ENCODE results near the gene TSPAN12.
"Not testable (repeated sequence)": the region's sequence is repeated elsewhere in the genome, so short reads cannot be mapped to it uniquely, and the experiment has no call there.

Gene TSPAN12

DNA sequence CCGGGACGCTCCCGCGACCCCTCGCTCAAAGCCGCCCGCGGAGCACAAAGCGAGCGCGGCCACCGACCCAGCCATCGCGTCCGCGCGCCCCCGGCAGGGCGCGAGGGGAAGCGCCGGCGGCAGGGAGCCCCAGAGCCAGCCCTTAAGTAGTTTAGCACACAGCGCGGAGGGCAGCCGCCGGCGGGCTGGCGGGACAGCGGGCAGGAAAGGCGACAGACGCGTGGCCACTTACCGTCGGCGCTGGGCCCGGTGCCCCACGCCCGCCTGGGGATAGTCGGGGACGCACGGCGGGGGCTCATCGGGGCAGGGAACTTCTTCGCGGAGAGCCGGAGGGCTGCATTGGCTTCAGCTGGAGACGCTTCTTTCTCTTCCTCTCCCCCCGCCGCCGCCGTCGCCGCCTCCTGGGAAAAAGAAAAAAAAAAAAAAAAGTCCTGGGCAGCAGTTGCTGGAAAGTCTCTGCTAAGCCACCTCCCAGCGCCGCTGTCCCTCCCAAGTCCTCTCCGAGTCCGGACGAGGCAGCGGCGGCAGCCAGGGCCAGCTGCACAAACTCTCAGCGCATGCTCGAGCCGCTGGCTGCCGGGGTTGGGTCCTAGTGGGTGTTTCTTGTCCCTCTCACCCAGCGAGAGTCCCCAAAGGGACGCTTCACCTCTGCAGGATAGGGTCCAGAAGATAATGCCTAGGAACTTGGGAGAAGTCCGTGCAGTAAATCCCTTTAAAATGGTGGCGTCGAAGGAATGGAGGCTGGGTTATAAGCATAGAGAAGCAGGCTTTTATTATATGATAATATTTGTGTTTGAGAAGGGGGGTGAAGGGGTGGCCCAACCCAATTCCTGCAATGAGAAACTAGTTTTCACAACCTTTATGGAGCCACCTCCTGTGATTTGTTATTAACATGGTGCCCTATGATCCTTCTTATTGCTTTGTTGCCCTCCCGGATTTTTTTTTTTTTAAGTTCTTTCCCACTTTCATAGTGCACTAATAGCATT is at the start of gene TSPAN12:
Gene TSPAN12 (minus strand): TSS at position 557 of the 986 bp plus-strand sequence. CDS start 1,381 bp downstream, outside the sequence.
- DNase-seq (ENCODE audit: low read depth in 1 of 2, low spot score in 1 of 2): peak in 1 of 2 donors; percentile 3

GRCh38 chr7:120898715-120899499 is 41.0 kb upstream of the TSPAN12 start:
- no peak for DNase-seq (ENCODE audit: low read depth in 1 of 2, low spot score in 1 of 2)

GRCh38 chr7:120895253-120895652 is 37.3 kb upstream of the TSPAN12 start:
- DNase-seq (ENCODE audit: low read depth in 1 of 2, low spot score in 1 of 2): not testable (repeated sequence)

DNA sequence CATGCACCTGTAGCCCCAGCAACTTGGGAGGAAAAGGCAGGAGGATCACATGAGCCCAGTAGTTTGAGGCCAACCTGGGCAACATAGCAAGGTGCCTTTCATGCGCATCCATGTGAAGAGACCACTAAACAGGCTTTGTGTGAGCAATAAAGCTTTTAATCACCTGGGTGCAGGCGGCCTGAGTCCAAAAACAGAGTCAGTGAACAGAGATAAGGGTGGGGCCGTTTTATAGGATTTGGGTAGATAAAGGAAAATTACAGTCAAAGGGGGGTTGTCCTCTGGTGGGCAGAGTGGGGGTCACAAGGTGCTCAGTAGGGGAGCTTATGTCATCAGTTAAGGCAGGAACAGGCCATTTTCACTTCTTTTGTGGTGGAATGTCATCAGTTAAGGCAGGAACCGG is 27.7 kb upstream of the TSPAN12 start:
- not testable (repeated sequence) for DNase-seq (ENCODE audit: low read depth in 1 of 2, low spot score in 1 of 2)

DNA sequence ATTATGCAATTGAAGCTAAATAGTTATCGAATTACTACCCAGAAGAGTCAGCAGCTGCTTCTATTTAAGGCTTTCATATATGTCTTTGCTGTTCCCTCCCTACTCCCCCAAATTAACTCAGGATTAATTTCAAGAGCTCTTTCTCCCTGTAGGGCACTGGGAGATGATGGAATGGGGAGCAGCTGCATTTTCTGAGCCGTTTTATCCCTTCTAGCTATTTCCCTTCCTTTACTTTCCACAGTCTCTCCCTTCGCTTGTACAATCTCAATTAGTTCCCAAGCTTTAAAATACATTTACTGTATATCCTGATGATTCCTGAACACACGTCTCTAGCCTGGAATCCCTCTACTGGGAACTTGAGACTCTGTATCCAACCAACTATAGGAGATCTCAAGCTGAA is 19.8 kb upstream of the TSPAN12 start:
- DNase-seq (ENCODE audit: low read depth in 1 of 2, low spot score in 1 of 2): no peak

DNA sequence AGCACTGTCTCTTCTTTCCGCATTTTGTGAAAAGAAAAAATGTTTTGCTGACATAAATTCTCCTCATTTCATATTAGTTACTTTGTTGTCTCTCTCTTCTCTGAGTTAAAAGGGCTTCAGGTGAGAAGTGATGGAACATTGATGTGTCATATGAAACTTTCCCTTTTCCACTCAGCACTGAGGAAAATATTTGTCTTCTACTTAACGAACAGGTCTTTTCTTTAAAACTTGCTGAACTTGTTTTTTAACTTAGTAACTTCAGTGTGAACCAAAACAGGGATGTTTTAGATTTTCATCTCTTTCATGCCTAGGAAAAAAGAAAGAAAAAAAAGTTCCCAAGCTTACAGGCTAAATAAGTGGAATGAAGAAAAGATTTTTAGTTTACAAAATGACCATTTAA is 19.0 kb upstream of the TSPAN12 start:
- DNase-seq (ENCODE audit: low read depth in 1 of 2, low spot score in 1 of 2): no peak

DNA sequence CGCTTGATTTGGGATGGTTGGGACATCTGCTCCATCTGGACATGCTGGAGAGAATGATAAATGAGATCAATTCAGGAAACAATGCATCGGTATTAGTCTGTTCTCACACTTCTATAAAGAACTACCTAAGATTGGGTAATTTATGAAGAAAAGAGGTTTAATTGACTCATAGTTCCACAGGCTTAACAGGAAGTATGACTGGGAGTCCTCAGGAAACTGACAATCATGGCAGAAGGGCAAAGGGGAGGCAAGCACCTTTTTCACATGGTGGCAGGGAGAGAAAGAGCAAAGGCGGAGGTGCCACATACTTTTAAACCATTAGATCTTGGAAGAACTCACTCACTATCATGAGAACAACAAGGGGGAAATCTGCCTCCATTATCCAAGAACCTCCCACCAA is 16.8 kb upstream of the TSPAN12 start:
- no peak for DNase-seq (ENCODE audit: low read depth in 1 of 2, low spot score in 1 of 2)

DNA sequence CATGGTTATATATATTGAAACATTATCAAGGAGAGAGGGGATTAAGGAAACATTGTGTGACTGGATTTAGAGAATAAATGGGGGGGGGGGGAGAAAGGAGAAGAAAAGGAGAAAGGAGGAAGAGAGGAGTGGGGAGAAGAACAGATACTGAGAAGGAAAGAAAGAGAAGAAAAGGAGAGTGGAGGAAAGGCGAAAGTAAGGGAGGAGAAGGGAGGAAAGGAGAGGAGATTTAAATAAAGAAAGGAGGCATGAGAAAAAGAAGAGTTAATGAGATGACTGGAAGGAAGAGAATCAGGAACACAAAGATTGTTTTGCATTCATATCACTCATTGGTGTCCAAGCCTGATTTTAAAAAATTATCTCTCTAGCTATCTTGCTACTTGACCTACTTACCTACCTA is 16.1 kb upstream of the TSPAN12 start:
- DNase-seq (ENCODE audit: low read depth in 1 of 2, low spot score in 1 of 2): no peak

GRCh38 chr7:120873401-120873800 is 15.5 kb upstream of the TSPAN12 start:
- no peak for DNase-seq (ENCODE audit: low read depth in 1 of 2, low spot score in 1 of 2)

DNA sequence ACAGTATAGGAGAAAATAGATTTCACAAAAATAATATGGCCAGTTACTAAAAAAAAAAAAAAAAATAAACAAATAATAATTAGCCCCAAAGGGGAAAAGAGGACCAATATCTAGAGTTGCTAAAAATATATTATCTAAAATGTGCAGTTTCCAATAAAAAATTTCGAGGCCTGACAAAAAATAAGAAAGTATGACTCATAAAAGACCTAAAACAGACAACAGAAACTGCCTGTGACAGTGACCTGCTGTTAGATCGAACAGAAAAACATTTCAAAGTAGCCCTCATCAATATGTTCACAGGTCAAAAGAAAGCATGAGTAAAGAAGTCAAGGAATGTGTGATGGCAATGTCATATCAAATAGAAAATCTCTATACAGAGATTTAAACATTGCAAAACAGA is 11.8 kb upstream of the TSPAN12 start:
- no peak for DNase-seq (ENCODE audit: low read depth in 1 of 2, low spot score in 1 of 2)

GRCh38 chr7:120867932-120868331 is 10.0 kb upstream of the TSPAN12 start:
- no peak for DNase-seq (ENCODE audit: low read depth in 1 of 2, low spot score in 1 of 2)

GRCh38 chr7:120865191-120865981 is 7.4 kb upstream of the TSPAN12 start:
- no peak for DNase-seq (ENCODE audit: low read depth in 1 of 2, low spot score in 1 of 2)

DNA sequence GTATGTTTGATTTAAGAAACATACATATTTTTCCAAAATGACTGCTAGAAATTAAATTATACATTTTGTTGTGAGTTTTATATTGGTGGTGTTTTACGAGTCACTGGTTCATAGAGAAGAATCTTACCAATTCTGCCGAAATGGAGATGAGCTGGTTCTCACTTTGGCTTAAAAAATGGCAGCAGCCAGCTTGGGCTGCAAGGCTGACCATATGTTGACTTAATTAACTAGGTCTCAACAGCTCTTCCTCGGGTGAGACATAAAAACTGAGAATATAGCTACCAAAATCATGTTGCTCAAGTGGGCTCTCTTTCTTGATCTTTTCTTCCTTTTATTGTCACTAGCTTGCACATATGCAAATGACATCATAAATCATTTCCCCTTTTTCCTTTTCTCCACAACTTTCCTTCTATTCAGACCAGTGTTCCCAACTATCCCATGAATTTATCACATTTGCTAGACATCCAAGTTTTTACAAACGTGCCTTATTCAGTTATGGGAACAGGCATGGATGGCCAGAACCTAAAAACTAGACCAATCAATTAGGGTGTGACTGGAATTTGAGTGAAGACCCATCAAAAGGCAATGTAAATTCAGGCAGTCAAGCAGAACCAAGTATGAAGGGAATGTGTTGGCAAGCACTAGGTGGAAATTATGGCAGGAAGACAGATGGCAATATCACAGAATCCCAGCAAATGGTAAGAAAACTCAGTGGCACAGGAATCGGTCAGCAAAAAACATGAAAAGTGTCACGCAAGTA is 6.4 kb upstream of the TSPAN12 start:
- DNase-seq (ENCODE audit: low read depth in 1 of 2, low spot score in 1 of 2): no peak

DNA sequence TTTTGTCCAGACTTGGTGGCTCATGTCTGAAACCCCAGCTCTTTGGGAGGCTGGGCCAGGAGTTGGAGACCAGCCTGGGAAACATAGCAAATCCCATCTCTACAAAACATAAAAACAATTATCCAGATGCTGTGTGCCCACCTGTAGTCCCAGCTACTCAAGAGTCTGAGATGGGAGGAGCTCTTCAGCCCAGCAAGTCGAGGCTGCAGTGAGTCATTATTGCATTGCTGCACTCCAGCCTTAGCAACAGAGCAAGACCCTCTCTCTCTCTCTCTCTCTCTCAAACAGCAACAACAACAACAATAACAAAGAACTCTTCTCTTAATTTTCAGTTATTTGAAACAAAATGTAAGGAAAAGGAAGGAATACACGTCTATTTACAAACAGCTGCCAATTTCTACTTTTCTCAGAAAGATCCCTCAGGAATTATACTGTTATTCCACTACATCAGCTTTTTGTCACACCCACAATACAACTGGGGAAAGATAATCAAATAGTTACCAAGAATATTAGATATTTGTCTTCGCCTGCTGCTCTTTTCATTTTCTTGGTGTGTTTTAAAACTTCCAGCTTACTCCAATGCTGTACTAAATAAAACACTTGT is 5.1 kb upstream of the TSPAN12 start:
- no peak for DNase-seq (ENCODE audit: low read depth in 1 of 2, low spot score in 1 of 2)

DNA sequence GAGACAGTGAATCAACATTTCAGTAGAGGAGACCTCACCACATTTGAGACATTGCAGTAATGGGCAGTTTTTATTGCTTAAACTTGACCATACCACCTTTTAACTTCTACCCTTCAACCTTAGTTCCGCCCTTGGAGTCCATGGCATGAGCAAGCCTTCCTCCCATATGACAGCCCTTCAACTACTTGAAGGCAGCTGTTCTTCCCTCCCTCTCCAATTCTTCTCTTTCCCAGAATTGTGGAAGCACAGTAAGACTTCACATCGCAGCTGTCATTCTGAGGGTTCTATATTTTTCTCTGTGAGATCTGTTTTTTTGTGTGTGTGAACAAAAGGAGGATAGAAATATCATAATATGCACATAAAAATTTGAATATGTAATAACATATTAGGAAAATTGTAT is 2.2 kb upstream of the TSPAN12 start:
- no peak for DNase-seq (ENCODE audit: low read depth in 1 of 2, low spot score in 1 of 2)

DNA sequence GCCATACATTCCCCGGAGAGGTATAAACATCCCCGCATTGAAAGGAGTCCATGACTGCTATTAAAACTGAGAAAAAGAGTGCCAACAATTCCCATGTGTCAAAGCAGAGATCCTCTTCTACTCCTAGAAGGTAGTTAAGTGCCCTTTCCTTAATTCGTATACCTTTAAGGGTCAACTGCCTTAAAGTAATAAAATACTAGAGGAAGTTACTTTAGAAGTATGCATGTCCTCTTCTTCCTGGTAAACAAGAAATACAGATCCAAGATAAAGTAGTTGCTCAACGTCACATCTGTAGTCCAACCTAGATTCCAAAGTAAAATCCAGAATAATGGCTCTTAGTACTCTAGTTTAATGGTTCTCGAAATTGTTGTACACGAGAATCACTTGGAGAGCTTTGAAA is 1.5 kb upstream of the TSPAN12 start:
- no peak for DNase-seq (ENCODE audit: low read depth in 1 of 2, low spot score in 1 of 2)

- DNase-seq (ENCODE audit: low read depth in 1 of 2, low spot score in 1 of 2): no peak
Measured at GRCh38 chr7:120856621-120857352, 1.2 kb downstream of the TSPAN12 start.

DNA sequence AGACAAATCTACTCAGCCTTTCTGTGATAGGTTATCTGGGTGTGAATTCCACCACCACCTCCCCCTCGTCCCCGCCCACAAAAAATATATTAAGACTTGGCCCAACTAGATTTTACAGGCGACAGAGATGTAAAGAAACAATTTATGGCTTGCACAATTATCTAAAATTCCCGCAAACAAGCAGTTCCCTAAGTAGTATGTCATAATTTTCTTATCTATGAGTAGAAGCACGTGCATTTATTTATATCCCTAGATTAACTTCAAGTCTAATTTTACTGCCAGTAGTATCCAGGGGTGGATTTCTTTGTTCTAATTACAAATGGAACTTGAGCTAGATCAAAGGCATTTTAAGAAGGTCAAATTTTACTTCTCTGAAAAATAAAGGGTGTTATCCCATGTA is 1.7 kb downstream of the TSPAN12 start:
- no peak for DNase-seq (ENCODE audit: low read depth in 1 of 2, low spot score in 1 of 2)

- no peak for DNase-seq (ENCODE audit: low read depth in 1 of 2, low spot score in 1 of 2)
Measured at GRCh38 chr7:120852700-120853099, 5.2 kb downstream of the TSPAN12 start.

All from activated CD4-positive, alpha-beta T cell treated with anti-CD3 and anti-CD28 coated beads, Interleukin-2, amount 50 U/mL, for 24 hours (primary cell).